HG03159 (cell line): ENCODE results near the gene KSR1.

Source experiments
- ATAC-seq: cut with Tn5 transposase; IDR thresholded peaks from one replicate; pipeline ENCODE4 v1.9.1; 2021; ENCODE audit warnings: mild to moderate bottlenecking, moderate library complexity; ENCODE audit not compliant: unreplicated experiment

The KSR1 gene

GRCh38 chr17:27547301-27547683 is 91.0 kb downstream of the KSR1 start:
- ATAC-seq = no peak

- no peak for ATAC-seq
Measured at GRCh38 chr17:27548369-27548768, 92.1 kb downstream of the KSR1 start.

- no peak for ATAC-seq
Measured at GRCh38 chr17:27549251-27549893, 93.1 kb downstream of the KSR1 start.

GRCh38 chr17:27550291-27550930 is 94.2 kb downstream of the KSR1 start:
- no peak for ATAC-seq

- ATAC-seq = no peak
Measured at GRCh38 chr17:27550974-27551505, 94.8 kb downstream of the KSR1 start.

GRCh38 chr17:27551701-27552248 is 95.5 kb downstream of the KSR1 start:
- ATAC-seq = no peak

- no peak for ATAC-seq
Measured at GRCh38 chr17:27552276-27552732, 96.1 kb downstream of the KSR1 start.

GRCh38 chr17:27553019-27553511 is 96.8 kb downstream of the KSR1 start:
- ATAC-seq = no peak

GRCh38 chr17:27554152-27554551 is 97.9 kb downstream of the KSR1 start:
- no peak for ATAC-seq

- ATAC-seq = no peak
Measured at GRCh38 chr17:27554911-27555310, 98.7 kb downstream of the KSR1 start.

GRCh38 chr17:27555339-27555738 is 99.1 kb downstream of the KSR1 start:
- ATAC-seq = no peak

GRCh38 chr17:27558341-27558740 is 102.1 kb downstream of the KSR1 start:
- ATAC-seq = no peak

- ATAC-seq = no peak
Measured at GRCh38 chr17:27558842-27559505, 102.7 kb downstream of the KSR1 start.

GRCh38 chr17:27559506-27560481 is 103.5 kb downstream of the KSR1 start:
- no peak for ATAC-seq

- ATAC-seq = no peak
Measured at GRCh38 chr17:27560668-27561067, 104.4 kb downstream of the KSR1 start.

- ATAC-seq = no peak
Measured at GRCh38 chr17:27562777-27563455, 106.7 kb downstream of the KSR1 start.

GRCh38 chr17:27563532-27563931 is 107.3 kb downstream of the KSR1 start:
- ATAC-seq = no peak

GRCh38 chr17:27564463-27564862 is 108.2 kb downstream of the KSR1 start:
- no peak for ATAC-seq

- no peak for ATAC-seq
Measured at GRCh38 chr17:27565874-27566670, 109.8 kb downstream of the KSR1 start.
